T-helper 9 cell (primary cell): ENCODE results near the gene RIOK2.
A peak's percentile ranks its signal among the peaks of the same experiment; 100 is the strongest.
"Not testable (repeated sequence)": the region's sequence is repeated elsewhere in the genome, so short reads cannot be mapped to it uniquely, and the experiment has no call there.

ENCODE experiments used
- DNase-seq: peaks from one replicate; pipeline ENCODE4 v3.0.0-alpha.2; 2020

The RIOK2 gene

DNA sequence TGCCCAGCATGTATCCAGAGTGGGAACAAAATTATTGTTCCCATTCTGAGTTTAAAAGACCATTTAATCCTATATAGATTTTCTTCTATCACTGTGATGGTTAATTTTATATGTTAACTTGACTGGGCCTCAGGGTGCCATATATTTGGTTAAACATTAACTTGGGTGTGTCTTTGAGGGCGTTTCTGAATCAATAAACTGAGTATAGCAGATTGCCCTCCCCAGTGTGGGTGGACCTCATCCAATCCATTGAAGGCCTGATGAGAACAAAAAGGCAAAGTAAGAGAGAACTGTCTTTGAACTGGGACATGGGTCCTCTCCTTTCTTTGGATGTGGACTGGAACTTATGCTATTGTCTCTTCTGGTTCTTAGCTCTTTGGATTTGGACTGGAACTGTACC, 17.3 kb downstream of the RIOK2 start:
- DNase-seq = no peak

DNA sequence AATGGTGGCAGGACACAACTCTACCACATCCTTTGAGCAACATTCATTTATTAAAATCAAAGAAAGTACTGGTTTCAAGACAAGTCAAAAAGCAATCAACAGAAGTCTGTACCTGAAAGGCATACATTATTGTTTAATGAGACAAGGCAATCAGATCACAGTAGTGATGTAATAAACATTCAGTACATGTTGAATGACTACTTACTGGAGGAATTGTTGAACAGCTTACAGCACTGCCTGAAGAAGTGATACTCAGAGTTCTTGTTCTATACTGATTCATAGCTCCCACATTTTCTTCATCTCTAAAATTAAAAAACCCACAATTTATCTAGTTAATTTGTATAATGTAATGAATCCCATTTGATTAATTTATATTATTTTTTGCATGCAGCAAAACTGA, 18.2 kb downstream of the RIOK2 start:
- DNase-seq = no peak

DNA sequence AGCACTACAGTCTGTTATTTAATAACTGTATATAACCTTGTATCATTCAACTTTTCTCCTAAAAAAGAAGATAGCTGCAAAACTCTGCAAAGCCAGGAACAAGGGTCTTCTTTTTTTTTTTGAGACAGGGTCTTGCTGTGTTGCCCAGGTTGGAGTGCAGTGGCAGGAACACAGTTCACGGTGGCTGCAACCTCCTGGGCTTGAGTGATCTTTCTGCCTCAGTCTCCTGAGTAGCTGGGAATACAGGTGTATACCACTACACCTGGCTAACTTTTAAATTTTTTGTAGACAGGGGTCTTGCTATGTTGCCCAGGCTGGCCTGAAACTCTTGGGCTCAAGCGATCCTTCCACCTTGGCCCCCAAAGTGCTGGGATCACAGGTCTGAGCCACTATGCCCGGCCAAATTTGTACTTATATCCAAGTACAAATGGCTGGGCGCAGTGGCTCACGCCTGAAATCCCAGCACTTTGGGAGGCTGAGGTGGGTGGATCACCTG, 19.2 kb downstream of the RIOK2 start:
- DNase-seq = no peak

DNA sequence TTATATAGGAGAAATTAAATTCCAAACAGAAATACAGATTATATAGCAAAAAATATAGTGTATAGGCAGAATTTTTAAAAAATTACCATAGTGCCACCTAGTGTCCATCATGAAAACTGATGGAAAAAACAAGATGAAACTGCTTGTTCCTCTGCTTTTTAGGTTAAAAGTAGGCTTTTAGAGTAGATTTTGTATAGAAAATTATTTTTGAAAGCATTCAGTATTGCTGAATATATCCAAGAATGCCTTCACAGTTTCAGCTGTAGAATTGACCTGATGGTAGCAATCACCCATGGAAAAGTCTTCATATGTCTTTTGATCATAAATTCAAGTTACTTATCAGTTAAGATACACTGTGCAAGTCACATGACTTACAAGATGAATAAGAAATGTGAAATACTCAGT, 19.7 kb downstream of the RIOK2 start:
- DNase-seq = no peak

DNA sequence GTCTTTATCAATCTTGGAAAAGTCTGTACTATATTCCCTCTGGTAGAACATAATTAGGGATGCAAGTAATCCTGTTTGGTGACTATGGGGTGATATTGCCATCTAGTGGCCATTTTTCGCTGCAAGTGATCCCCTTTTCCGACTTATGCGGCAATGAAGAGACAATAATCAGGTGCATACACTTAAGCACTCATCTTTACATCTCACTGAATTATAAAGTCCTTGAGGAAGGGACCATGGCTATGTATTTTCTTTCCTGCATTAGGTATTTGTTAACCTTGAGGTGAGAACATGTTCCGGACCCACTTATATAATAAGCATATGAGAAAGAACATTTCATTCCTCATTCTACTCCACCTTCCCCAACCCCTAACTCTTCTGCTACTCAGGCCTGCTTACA, 21.0 kb downstream of the RIOK2 start:
- peak; percentile 23 for DNase-seq

DNA sequence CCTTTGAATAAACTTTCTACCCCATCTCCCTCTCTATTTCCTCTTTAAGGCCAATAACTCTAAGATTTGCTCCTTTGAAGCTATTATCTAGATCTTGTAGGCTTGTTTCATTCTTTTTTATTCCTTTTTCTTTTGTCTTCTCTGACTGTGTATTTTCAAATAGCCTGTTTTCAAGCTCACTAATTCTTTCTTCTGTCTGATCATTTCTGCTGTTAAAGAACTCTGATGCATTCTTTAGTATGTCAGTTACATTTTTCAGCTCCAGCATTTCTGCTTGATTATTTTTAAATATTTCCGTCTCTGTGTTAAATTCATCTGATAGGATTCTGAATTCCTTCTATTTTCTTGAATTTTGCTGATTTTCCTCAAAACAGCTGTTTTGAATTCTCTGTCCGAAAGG, 25.4 kb downstream of the RIOK2 start:
- no peak for DNase-seq

DNA sequence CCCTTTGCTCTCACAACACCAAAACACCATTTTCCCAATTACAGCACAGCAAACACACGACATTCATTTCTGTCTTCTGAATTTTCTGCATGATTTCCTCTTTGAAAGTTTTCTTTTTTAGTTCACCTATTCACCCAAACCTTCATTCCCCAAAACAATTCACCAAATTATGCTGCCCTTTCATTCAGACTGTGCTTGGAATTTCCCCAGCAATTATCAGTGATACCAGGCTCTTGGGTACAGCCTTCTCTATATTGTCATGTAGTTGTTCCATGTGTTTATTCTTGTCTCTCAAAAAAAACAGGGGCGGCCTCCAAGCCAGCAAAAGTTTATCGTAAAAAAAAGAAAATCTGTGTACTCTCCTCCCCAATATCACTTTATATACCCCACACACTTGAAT, 31.7 kb downstream of the RIOK2 start:
- DNase-seq = no peak

DNA sequence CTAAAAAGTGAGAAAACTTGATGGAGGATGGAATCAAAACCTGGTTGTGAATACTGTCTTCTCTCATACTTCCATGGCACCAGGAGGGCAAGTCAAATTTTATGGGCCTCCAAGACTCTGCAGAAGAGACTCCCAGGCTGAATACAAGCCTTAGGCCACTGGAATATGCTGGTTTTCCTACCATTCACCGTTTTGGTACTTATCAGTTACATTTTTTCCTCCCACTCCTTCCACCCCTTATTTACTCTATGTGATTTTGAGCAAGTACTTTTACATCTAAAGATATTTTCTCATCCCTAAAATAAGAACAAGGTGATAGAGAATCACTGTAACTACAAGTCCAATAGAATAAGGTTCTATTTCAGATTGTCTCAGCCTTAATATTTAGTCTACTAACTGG, 32.6 kb downstream of the RIOK2 start:
- DNase-seq = no peak

DNA sequence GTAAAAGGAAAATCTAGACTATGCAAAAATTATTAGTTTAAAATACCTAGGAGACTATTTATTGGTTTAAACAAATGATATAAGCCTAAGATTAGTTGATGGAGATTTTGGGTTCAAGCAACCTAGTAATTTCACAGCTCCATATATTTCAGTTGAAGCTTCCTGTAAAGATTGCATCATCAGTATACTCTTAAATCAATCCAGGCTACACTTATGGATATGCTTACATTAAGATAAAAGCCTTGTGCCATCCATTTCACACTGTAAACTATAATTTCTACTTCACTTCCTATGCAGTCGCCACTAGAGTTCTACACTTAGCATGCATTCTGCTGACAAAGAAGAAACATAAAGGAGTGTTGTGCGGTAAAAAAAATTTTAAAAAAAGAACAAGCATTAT, 33.3 kb downstream of the RIOK2 start:
- DNase-seq = no peak

DNA sequence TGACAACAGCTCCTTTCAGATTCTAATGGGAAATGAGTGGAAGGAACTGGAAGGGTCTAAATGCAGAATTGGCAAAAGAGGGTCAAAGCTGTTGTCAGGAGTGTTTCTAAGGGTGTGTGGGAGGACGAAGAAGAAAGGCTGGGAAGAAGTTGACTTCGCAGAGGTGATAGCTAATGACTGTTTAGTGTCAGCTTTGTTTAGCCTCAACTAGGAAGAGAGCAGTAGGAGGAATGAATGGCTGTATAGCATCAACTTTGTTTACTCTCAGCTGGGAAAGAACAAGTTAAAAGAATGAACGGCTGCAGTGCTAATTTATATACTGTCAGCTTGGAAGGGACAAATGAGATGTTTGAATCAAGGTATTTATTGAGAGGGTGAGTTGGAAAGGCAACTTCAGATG, 34.8 kb downstream of the RIOK2 start:
- DNase-seq = no peak

DNA sequence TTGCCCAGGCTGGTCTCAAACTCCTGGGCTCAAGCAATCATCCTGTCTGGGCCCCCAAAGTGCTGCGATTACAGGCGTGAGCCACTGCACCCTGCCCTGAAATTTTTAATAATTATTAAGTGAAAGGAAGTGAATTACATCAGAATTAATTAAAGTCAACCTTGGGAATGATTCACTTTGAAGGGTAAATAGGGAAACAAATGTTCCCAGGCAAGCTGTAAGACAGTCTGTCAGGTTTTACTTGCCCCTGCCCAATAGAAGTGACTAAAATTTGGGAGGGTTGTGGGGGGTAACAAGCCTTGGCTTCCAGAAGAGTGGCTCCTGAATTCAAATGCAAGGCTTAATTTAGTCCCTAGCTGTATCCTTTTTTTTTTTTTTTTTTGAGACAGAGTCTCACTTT, 39.3 kb downstream of the RIOK2 start:
- no peak for DNase-seq

DNA sequence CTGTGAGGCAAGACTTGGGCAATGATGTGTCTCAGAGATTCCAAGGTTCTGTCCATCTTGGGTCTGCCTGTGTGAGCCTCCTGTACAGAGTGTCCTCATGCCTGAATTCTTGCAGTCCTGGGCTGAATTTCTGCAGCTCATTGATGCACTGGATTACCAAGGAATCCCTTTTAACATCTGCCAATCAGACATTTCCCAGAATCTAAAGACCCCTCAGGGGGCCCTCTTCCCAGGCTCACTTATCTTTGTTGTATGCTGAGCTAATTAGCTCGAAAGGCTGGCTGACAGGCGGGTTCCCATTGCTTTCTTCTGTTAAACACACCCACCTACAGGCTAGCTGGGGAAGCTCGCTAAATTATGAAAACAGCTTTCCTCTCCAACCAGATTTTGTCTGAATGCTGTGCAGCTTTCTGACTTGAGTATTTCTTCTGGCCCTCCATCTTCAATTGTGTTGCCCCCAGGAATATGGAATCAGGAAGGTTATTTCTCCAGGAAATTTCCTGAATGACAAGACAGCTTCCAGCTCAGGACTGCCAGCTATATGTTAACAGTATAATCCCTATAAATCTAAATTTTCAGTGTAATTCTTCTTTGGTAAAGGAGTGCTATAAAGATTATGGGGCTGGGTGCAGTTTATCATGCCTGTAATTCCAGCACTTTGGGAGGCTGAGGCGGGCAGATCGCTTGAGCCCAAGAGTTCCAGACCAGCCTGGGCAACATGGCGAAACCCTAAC, 40.4 kb downstream of the RIOK2 start, which contains the start of gene LIX1:
TSS of gene LIX1 (minus strand) at position 91 of the 734 bp plus-strand sequence. CDS start at position 56, 35 bp downstream.
- no peak for DNase-seq

DNA sequence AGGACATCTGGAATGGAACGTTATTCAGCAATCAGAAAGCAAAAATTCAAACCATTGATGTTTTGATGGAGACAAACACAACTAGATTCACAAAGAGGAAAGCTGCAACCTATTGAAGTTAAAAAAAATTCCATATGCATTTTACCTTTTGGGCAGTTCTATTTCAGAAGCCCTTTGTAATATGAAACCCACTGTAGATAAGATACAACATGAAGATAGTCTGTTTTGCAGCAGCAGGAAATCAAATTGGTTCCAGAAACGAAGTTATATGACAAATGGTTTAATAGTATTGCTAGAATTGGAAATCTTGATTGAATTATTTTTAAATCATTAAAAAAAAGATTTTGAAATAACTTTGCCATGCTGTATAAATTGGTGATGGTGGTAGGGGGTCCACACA, 41.5 kb downstream of the RIOK2 start:
- no peak for DNase-seq

DNA sequence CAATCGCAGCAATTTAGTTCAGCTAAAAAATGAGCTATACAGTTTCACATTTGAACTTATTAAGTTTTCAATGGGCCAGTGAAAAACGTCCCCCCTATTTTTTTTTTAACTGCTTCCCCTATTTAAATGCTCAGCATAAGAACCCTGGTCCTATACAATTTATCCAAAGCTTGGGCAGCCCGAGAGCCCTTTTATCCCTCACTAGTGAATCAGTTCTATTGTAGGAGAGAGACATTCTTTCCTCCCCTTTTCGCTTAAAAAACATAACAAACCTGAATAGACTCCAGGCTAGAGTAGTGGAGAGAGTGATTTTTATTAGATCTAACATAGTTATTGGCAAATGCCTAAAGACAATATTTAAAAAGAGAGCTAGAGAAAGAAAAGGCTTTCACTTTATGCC, 42.0 kb downstream of the RIOK2 start:
- no peak for DNase-seq

DNA sequence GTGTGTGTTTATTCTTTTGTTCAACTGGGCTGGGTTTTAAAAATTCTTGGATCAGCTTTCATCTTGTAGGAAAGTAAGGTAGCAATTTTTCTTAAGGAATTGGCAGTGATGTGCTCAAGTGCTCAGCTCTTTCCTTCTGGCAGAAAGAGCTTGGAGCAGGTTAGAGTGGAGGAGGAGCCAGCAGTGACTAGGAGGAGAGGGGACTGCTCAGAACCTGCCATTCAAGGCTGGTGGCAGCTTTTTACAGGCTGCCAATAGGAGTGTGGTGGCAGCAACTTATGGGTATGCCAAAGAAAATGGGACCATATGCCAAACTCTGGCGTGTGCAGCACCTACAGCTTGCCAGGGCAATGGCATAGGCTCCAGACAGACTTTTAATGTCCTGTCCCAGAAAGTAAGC, 42.8 kb downstream of the RIOK2 start:
- not testable (repeated sequence) for DNase-seq

DNA sequence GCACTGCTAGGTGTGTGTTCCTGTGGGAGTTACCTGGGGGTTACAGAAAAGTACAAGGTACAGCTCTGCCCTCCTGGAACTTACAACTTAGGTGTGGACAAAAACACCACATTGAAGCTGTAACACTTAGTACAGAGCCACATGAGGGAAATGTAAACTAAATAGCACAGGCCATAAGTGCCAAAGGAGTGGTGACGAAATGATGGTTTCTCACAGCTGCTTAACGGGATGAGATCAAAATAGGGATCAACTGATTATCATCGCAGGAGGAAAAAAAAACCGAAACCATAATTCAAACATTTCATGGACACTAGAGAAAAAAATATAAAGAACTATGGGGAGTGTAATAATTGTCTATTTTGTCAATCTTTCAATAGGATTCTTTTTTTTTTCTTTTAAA, 46.6 kb downstream of the RIOK2 start:
- no peak for DNase-seq

DNA sequence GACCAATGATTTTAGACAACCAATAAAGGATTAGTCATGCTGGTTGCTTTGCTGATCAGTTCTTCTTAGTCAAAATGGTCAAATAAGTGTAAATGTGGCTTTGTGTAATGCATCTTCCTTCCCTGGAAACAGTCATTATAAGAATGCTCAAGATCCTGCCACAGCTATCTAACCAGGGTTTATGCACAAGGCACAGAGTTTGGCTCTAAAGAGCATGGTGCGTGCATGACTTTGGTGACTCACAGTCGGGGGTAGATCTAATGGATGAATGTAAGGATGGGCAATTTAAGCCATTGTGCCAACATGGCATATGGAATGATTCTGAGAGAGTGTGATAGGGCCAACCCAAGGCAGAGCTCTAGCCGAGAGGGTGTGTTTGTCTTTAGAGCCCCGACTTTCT, 47.2 kb downstream of the RIOK2 start:
- DNase-seq = no peak

DNA sequence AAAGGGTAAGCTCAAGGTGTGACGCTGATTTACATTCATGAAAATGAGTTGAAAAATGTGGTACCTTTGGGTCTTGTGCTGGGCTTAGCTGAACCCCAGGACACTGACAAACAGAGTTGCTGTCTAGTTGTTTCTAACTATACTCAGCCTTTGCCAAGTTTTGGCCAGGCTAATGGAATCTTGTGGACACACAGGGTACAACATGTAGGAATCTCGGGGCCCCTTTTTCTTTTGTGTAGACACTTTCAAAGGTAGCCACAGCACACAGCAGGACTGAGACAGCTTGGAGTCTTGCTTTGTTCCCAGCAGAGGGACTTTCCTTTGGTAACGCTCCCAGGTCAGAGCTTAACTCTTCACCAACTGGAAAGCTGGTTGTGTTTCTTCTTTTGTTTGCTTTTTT, 48.4 kb downstream of the RIOK2 start:
- DNase-seq = no peak

DNA sequence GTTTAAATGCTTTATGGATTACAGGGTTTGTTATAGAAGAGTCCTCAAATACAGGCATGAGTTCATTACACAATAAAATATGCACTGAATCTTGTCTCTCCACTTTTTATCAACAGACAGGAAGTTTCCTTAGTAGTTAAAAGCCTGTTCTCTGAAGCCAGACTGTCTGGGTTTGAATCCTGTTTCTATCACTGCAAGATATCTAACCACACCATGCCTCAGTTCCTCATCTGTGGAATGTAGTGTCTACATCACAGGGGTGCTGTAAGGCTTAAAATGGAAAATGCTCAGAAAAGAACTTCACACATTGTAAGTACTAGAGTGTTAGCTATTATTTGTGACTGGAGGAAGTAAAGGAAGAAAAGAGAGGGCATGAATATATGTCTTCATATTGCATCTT, 49.9 kb downstream of the RIOK2 start:
- no peak for DNase-seq

DNA sequence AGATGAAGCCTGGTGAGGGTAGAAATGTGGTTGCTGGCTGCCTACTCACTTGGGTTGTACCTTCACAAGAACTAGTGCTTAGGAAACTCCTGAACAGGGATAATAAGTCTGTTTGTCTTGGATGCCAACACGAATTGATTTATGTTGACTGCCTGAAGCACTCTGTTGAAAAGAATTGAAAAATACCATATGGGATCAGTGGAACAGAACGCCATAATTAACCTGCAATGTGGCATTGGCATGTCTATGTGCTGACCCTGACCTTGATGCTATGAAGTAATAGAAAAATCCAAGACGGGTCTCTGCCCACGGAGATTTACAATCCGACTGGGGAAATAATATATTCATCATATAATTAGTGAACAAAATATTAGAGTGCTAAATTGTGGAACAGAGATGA, 51.1 kb downstream of the RIOK2 start:
- DNase-seq = no peak

DNA sequence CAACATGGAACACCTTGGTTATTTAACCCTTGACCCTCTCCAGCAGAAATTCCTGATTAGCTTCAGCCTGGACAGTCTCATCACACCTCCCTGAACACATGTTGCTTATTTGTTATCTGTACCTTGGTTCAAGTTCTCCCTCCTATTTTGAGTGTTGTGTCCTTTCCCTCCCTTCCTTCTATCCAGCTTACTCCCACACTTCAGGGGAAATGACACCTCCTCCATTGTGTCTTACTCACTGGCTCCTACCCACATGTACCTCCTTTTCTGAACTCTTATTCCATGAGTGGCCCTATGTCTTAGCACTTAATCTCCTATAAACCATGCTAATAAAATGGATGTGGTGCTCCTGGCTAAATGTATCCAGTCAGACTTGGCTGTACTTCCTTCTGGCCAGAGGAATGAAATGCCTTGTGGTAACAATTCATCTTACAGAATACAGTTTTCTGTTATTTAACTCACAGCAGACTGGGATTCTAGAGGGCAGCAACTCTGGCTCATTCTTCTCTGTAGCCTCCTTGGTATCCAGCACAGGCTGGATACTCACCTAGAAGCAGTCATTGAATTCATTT, 51.8 kb downstream of the RIOK2 start:
- no peak for DNase-seq

DNA sequence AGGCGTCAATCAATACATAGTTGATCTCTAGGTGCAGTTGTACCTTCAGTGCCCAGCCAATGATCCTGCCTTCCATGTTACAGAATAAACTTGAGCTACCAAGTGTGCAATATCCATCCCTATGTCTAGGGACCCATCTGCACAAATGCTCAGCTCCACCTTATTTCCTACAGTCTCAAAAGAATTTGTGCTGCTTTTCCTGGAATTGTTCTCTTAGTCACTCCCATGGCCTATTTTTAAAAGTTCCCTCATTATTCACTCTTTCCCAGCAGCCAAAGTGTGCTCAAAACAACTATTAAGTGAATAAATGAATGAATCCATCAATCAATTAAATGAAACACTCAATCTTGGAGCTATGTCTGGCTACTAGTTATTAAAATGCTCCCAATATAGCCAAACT, 55.3 kb downstream of the RIOK2 start:
- no peak for DNase-seq

DNA sequence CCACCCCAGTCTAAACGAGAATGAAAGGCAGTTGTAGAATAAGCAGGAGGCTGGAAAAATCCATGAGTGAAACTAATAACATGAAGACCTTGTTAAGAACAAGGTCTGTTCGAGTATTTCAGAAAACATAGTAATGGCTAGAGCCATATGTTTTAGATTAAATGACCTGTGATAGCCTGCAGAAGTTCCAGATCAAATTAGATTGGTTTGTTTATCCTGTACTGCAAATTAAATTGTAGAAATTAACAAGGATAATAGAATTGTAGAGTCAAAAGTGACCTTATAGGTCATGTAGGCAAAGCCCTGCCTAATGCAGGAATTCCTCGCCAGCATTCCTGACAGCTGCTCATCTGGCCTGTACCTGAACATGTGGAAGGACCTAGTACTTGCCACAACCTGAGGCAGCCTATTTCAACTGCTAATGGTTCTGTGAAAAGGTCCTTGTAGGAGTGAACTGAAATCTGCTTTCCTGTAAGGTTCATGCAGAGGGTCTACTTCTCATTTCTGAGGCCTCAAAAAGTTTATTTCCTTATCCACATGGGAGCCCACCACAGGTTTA, 57.8 kb downstream of the RIOK2 start:
- no peak for DNase-seq

DNA sequence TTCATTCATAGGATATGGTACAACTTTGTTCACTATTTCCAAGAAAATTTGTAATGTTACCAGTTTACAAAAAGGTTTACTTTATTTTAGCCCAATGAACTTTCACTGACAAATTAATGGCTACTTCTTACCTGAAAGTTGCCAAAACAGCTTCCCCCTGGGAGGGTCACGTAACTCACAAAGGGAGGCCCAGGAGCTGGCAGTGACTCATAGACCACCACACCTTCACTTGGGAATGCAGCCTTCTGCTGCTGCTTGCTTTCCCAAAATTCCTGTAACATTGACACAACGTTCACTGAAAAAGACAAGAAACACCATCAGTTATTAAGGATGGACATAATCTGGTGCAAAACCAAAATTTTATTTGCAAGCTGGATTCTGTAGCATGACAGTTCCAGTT, 58.7 kb downstream of the RIOK2 start:
- no peak for DNase-seq

DNA sequence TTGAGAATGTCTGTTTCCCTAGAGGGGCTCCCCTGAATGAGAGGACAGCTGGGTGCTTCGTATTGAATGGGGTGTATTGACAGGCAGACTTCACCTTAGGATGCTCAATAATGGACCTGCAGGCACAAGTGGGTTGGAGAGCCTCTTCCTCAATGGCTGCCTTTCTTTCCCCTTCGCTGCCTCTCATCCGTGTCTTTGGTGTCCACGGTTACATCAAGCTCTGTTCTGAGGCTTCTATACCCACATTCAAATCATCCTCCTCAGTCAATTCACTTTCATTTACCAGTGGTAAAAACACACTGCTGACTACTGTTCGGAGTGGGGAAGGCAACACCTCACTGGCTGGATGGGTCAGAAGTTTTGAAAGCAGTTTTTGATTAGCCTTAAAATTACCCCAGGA, 61.2 kb downstream of the RIOK2 start:
- no peak for DNase-seq
